ENCODE data around the gene CAPN9.

The CAPN9 gene

GRCh38 chr1:230831771-230832170 is 84.6 kb downstream of the CAPN9 start:
- H3K4me3 ChIP-seq (ENCODE audit: low read depth, low read length), result no peak overlapping the region
- DNase-seq (ENCODE audit: low read depth), result no peak
- TF ChIP-seq CTCF (IDR thresholded peaks at IDR 0.05; ENCODE audit: insufficient read depth, low read depth, low read length, missing control alignments), result no peak

GRCh38 chr1:230832476-230832875 is 85.3 kb downstream of the CAPN9 start:
- no peak for DNase-seq (ENCODE audit: low read depth)
- no peak overlapping the region for H3K4me3 ChIP-seq (ENCODE audit: low read depth, low read length)
- TF ChIP-seq CTCF (IDR thresholded peaks at IDR 0.05; ENCODE audit: insufficient read depth, low read depth, low read length, missing control alignments), result no peak

GRCh38 chr1:230833511-230833910 is 86.3 kb downstream of the CAPN9 start:
- TF ChIP-seq CTCF (IDR thresholded peaks at IDR 0.05; ENCODE audit: insufficient read depth, low read depth, low read length, missing control alignments), result no peak
- no peak overlapping the region for H3K4me3 ChIP-seq (ENCODE audit: low read depth, low read length)
- no peak for DNase-seq (ENCODE audit: low read depth)

- no peak for TF ChIP-seq CTCF (IDR thresholded peaks at IDR 0.05; ENCODE audit: insufficient read depth, low read depth, low read length, missing control alignments)
- H3K4me3 ChIP-seq (ENCODE audit: low read depth, low read length), result no peak overlapping the region
- no peak for DNase-seq (ENCODE audit: low read depth)
These were observed 87.1 kb downstream of the CAPN9 start for GRCh38 chr1:230834292-230834691.

GRCh38 chr1:230836347-230836746 is 89.2 kb downstream of the CAPN9 start:
- TF ChIP-seq CTCF (IDR thresholded peaks at IDR 0.05; ENCODE audit: insufficient read depth, low read depth, low read length, missing control alignments), result no peak
- no peak for DNase-seq (ENCODE audit: low read depth)
- H3K4me3 ChIP-seq (ENCODE audit: low read depth, low read length), result no peak overlapping the region

GRCh38 chr1:230836793-230837192 is 89.6 kb downstream of the CAPN9 start:
- TF ChIP-seq CTCF (IDR thresholded peaks at IDR 0.05; ENCODE audit: insufficient read depth, low read depth, low read length, missing control alignments), result no peak
- no peak for DNase-seq (ENCODE audit: low read depth)
- no peak overlapping the region for H3K4me3 ChIP-seq (ENCODE audit: low read depth, low read length)

- no peak overlapping the region for H3K4me3 ChIP-seq (ENCODE audit: low read depth, low read length)
- DNase-seq (ENCODE audit: low read depth), result no peak
- no peak for TF ChIP-seq CTCF (IDR thresholded peaks at IDR 0.05; ENCODE audit: insufficient read depth, low read depth, low read length, missing control alignments)
These were observed 92.0 kb downstream of the CAPN9 start for GRCh38 chr1:230839173-230839572.

All from GM12865 (cell line).